Left ventricle myocardium inferior (tissue), 1 donor: ENCODE results near the gene MCTP2. TPM values are rescaled to one million over a fixed set of nuclear protein-coding genes. Genes with fewer than 3 reads are reported as not detected.

Experiments
- DNase-seq: peaks from one replicate; pipeline ENCODE4 v3.0.0-alpha.2; 2020
- H3K27ac ChIP-seq: fragments of 200-600 bp; replicated peaks from 2 replicates; pipeline ENCODE4 v1.8.0; 2021
- H3K27me3 ChIP-seq: fragments of 200-600 bp; 2 replicates; pipeline ENCODE4 v1.8.0; 2021; ENCODE audit warnings: low read depth
- H3K36me3 ChIP-seq: fragments of 200-600 bp; 2 replicates; pipeline ENCODE4 v1.8.0; 2021
- H3K4me1 ChIP-seq: fragments of 200-600 bp; 2 replicates; pipeline ENCODE4 v1.8.0; 2021
- H3K4me3 ChIP-seq: fragments of 200-600 bp; 2 replicates; pipeline ENCODE4 v1.8.0; 2021; ENCODE audit warnings: mild to moderate bottlenecking, moderate library complexity
- H3K9me3 ChIP-seq: fragments of 200-600 bp; replicated peaks from 2 replicates; pipeline ENCODE4 v1.8.0; 2021
- CTCF ChIP-seq: fragments of 200-600 bp; IDR thresholded peaks from 2 replicates; pipeline ENCODE4 v1.8.0; 2021; ENCODE audit warnings: antibody characterized with exemption, mild to moderate bottlenecking, borderline replicate concordance
- intact Hi-C: fragments of 100-400 bp; cut with micrococcal nuclease; formaldehyde crosslinking; loops from one replicate; pipeline ENCODE4 v1.11.0; 2022
- total RNA-seq: library from RNA; stranded (reverse); fragmentation: NEBNext Ultra II Directional; extraction: Animal tissue kit (Norgen Biotek cat#: 25700); gene quantifications from one replicate; pipeline ENCODE4 v1.2.1, GENCODE V29; 2021
- donor health status: DM: no; HTN: yes; CAD: no; lungs with severe emphysema.

Gene MCTP2
- total RNA-seq, 1 donor from 2014 or later, result 1.0 TPM

- H3K4me3 ChIP-seq, result no peak overlapping the region
- no peaks in the 10 kb centered on the region for H3K4me1 ChIP-seq
- no peaks in the 10 kb centered on the region for H3K9me3 ChIP-seq
- H3K36me3 ChIP-seq, result no peaks in the 10 kb centered on the region
- TF ChIP-seq CTCF, result no peak
- peaks cover 26% of the 10 kb centered on the region for H3K27me3 ChIP-seq
- intact Hi-C loops, result no loop called here
- DNase-seq, result no peak
- no peak overlapping the region for H3K27ac ChIP-seq
Measured at GRCh38 chr15:94263341-94264273, 32.2 kb downstream of the MCTP2 start.

GRCh38 chr15:94265009-94265408 lies 33.6 kb downstream of the MCTP2 start:
- DNase-seq, result no peak
- Histone ChIP-seq H3K9me3 (no peaks in the 10 kb centered on the region), H3K4me3 (no peak overlapping the region), H3K36me3 (no peaks in the 10 kb centered on the region), H3K27me3 (peaks cover 24% of the 10 kb centered on the region), H3K4me1 (no peaks in the 10 kb centered on the region), H3K27ac (no peak overlapping the region)
- intact Hi-C loops, result no loop called here
- no peak for TF ChIP-seq CTCF

GRCh38 chr15:94265982-94266381 lies 34.6 kb downstream of the MCTP2 start:
- intact Hi-C loops, result no loop called here
- H3K9me3 ChIP-seq, result no peaks in the 10 kb centered on the region
- no peaks in the 10 kb centered on the region for H3K4me1 ChIP-seq
- H3K27me3 ChIP-seq, result peaks cover 18% of the 10 kb centered on the region
- H3K36me3 ChIP-seq, result no peaks in the 10 kb centered on the region
- H3K4me3 ChIP-seq, result no peak overlapping the region
- H3K27ac ChIP-seq, result no peak overlapping the region
- DNase-seq, result no peak
- no peak for TF ChIP-seq CTCF

- intact Hi-C loops, result no loop called here
- no peaks in the 10 kb centered on the region for H3K4me1 ChIP-seq
- no peak for DNase-seq
- no peak for TF ChIP-seq CTCF
- H3K36me3 ChIP-seq, result no peaks in the 10 kb centered on the region
- no peaks in the 10 kb centered on the region for H3K9me3 ChIP-seq
- no peak overlapping the region for H3K27ac ChIP-seq
- peaks cover 11% of the 10 kb centered on the region for H3K27me3 ChIP-seq
- no peak overlapping the region for H3K4me3 ChIP-seq
Measured at GRCh38 chr15:94266789-94267188, 35.4 kb downstream of the MCTP2 start.

- no peak for TF ChIP-seq CTCF
- Histone ChIP-seq H3K4me1 (no peaks in the 10 kb centered on the region), H3K4me3 (no peak overlapping the region), H3K27me3 (peaks cover 7% of the 10 kb centered on the region), H3K36me3 (no peaks in the 10 kb centered on the region), H3K9me3 (peaks cover 9% of the 10 kb centered on the region), H3K27ac (no peak overlapping the region)
- intact Hi-C loops, result no loop called here
- no peak for DNase-seq
Measured at GRCh38 chr15:94269954-94270353, 38.6 kb downstream of the MCTP2 start.
